NT2/D1 (cell line): ENCODE data around the gene ITGB4.

Experiments used
- YY1 ChIP-seq: IDR thresholded peaks from 2 replicates; pipeline ENCODE4 v1.6.1; 2011; ENCODE audit not compliant: insufficient read length, insufficient read depth
- ZNF274 ChIP-seq: IDR thresholded peaks from 2 replicates; pipeline ENCODE4 v1.6.1; 2011; ENCODE audit warnings: mild to moderate bottlenecking, low read depth, low read length

DNA sequence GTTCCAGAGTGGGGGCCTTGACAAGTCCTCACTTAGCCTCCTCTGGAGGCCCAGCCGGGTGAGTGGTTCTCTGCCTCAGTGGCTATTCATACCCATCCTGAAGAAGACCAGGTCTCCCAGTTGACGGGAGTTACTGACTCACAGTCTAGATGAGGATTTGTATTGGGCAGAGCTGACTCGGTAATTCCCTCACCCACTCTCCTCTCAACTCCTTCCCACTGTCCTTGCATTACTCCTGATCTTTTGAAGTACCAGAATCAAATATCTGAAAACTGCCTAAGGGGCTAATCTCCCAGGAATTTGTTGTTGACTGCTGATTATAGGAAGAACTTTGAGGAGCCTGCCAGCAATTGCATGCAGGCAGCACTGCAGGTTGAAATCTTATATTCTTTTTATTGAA lies 40.0 kb upstream of the ITGB4 start:
- no peak for TF ChIP-seq YY1
- TF ChIP-seq ZNF274: no peak
